ENCODE results near the gene FLACC1. TPM values are rescaled to one million over a fixed set of nuclear protein-coding genes. Genes with fewer than 3 reads are reported as not detected.

The FLACC1 gene
- total RNA-seq, 2 donors from 2014 or later, result 0.27 to 0.97 TPM

- Histone ChIP-seq H3K27ac (peak within 1 kb of the TSS in 1 of 2 donors; percentile 3), H3K36me3 (no peaks in the 10 kb centered on the region), H3K27me3 (replicated peaks; ENCODE audit: insufficient read depth) (no peaks in the 10 kb centered on the region), H3K9me3 (no peaks in the 10 kb centered on the region), H3K4me1 (replicated peaks) (no peaks in the 10 kb centered on the region), H3K4me3 (no peak within 1 kb of the TSS)
- WGBS, result 79% methylated on average over 10 of the region's 10 CpGs
- intact Hi-C loops (cut with DNase I), result no loop called here
- DNase-seq (ENCODE audit: low spot score), result no peak
- TF ChIP-seq POLR2A (IDR thresholded peaks at IDR 0.05) (no peak), POLR2AphosphoS5 (IDR thresholded peaks at IDR 0.05) (no peak)
Observed at GRCh38 chr2:201260302-201260800, 96.8 kb downstream of the FLACC1 start, which contains the start of gene CASP8. Gene CASP8 (plus strand): TSS chr2:201260536. CDS start chr2:201266487, 5,951 bp downstream.

DNA sequence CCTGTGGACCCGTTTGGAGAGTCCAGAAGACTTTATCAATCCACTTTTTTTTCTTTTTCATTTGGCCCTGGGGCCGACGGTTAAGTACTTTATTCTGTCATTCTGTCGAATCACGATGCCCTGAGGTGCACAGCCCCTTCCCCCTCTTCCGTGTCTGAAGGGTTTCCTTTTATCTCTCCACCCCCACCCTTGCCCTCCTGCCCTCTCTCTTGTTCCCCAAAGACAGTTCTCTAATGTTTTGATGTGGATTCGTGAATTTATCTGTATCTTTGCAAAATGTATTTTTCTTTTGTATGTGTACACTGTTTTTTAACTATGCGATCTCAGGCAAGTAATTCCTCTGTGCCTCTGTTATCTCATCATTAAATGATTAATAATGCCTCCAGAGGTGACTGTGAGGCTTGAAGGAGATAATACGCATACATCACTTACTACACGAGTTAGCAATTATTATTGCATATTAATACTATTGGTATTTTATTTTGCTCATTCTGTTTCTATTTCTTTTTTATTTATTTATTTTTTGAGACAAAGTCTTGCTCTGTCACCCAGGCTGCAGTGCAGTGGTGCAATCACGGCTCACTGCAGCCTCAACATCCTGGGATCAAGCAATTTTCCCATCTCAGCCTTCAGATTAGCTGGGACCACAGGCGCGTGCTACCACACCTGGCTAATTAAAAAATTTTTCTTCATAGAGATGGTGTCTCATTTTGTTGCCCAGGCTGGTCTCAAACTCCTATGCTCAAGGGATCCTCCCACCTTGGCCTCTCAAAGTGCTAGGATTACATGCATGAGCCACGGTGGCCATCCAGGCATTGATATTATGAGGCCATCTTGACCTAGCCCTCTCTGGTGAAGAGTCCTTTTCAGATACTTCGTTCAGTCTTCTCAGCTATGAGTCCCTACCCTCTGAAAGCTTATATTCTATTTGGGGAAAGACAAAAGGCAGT is 98.2 kb downstream of the FLACC1 start:
- Histone ChIP-seq H3K9me3 (no peaks in the 10 kb centered on the region), H3K4me1 (replicated peaks) (no peaks in the 10 kb centered on the region), H3K36me3 (no peaks in the 10 kb centered on the region), H3K4me3 (peak overlapping the region; percentile 38 to 40), H3K27me3 (replicated peaks; ENCODE audit: insufficient read depth) (no peaks in the 10 kb centered on the region), H3K27ac (peak overlapping the region; percentile 80 to 83)
- DNase-seq (ENCODE audit: low spot score), result no peak
- WGBS, result 34% methylated on average over 15 of the region's 15 CpGs
- intact Hi-C loops (cut with DNase I), result no loop called here
- TF ChIP-seq POLR2AphosphoS5 (IDR thresholded peaks at IDR 0.05) (no peak), POLR2A (IDR thresholded peaks at IDR 0.05) (no peak)
- TF ChIP-seq, protein P1, sequence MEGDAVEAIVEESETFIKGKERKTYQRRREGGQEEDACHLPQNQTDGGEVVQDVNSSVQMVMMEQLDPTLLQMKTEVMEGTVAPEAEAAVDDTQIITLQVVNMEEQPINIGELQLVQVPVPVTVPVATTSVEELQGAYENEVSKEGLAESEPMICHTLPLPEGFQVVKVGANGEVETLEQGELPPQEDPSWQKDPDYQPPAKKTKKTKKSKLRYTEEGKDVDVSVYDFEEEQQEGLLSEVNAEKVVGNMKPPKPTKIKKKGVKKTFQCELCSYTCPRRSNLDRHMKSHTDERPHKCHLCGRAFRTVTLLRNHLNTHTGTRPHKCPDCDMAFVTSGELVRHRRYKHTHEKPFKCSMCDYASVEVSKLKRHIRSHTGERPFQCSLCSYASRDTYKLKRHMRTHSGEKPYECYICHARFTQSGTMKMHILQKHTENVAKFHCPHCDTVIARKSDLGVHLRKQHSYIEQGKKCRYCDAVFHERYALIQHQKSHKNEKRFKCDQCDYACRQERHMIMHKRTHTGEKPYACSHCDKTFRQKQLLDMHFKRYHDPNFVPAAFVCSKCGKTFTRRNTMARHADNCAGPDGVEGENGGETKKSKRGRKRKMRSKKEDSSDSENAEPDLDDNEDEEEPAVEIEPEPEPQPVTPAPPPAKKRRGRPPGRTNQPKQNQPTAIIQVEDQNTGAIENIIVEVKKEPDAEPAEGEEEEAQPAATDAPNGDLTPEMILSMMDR (IDR thresholded peaks at IDR 0.05), result no peak

GRCh38 chr2:201257956-201258665 is 99.0 kb downstream of the FLACC1 start:
- 0% methylated on average over 10 of the region's 10 CpGs for WGBS
- TF ChIP-seq POLR2AphosphoS5 (IDR thresholded peaks at IDR 0.05), result peak; percentile 51
- TF ChIP-seq, protein P1 (IDR thresholded peaks at IDR 0.05), result peak in 1 of 4 experiments; percentile 23
- peak; percentile 38 for TF ChIP-seq POLR2A (IDR thresholded peaks at IDR 0.05)
- Histone ChIP-seq H3K27me3 (replicated peaks; ENCODE audit: insufficient read depth) (no peaks in the 10 kb centered on the region), H3K27ac (peak overlapping the region; percentile 80 to 83), H3K36me3 (no peaks in the 10 kb centered on the region), H3K4me1 (replicated peaks) (no peaks in the 10 kb centered on the region), H3K9me3 (no peaks in the 10 kb centered on the region), H3K4me3 (peak overlapping the region; percentile 38 to 40)
- peak; percentile 78 for DNase-seq (ENCODE audit: low spot score)
- intact Hi-C loops (cut with DNase I), result no loop called here

DNA sequence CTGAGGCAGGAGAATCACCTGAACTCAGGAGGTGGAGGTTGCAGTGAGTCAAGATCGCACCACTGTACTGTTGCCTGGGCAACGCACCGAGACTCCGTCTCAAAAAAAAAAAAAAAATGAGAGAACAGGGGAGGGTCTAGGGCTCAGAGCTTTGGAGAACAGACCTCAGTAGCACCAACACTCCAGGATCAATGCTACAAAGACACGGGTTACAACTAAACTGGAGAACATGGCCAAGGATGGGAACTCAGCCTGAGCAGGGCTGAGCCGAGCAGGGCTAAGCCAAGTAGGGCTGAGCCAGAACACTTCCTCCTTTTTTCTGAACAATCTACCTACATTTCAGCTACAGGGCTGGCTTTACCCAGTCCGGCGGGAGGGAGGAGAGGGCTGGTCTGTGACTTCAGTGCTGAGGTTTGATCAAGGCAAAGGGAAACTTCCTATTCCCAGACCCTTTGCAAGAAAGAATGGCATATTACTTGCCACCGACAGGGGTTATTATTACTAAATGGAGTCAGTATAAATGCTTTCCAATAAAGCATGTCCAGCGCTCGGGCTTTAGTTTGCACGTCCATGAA is 99.7 kb downstream of the FLACC1 start:
- Histone ChIP-seq H3K4me3 (peak overlapping the region; percentile 38 to 40), H3K4me1 (replicated peaks) (no peaks in the 10 kb centered on the region), H3K36me3 (no peaks in the 10 kb centered on the region), H3K27ac (peak overlapping the region; percentile 80 to 83), H3K27me3 (replicated peaks; ENCODE audit: insufficient read depth) (no peaks in the 10 kb centered on the region), H3K9me3 (no peaks in the 10 kb centered on the region)
- 17% methylated on average over 12 of the region's 12 CpGs for WGBS
- no peak for TF ChIP-seq POLR2A (IDR thresholded peaks at IDR 0.05)
- no peak for TF ChIP-seq POLR2AphosphoS5 (IDR thresholded peaks at IDR 0.05)
- TF ChIP-seq, protein P1 (IDR thresholded peaks at IDR 0.05), result peak in 1 of 4 experiments; percentile 28
- DNase-seq (ENCODE audit: low spot score), result no peak
- intact Hi-C loops (cut with DNase I), result no loop called here

- intact Hi-C loops (cut with DNase I), result no loop called here
- no peak overlapping the region for H3K4me3 ChIP-seq
- no peak for DNase-seq (ENCODE audit: low spot score)
- WGBS, result 94% methylated on average over 3 of the region's 3 CpGs
- TF ChIP-seq, protein P1 (IDR thresholded peaks at IDR 0.05), result no peak
- TF ChIP-seq POLR2A (IDR thresholded peaks at IDR 0.05) (no peak), POLR2AphosphoS5 (IDR thresholded peaks at IDR 0.05) (no peak)
- H3K27ac ChIP-seq, result no peak overlapping the region
- H3K36me3 ChIP-seq, result no peaks in the 10 kb centered on the region
- H3K4me1 ChIP-seq (replicated peaks), result no peaks in the 10 kb centered on the region
- no peaks in the 10 kb centered on the region for H3K9me3 ChIP-seq
- H3K27me3 ChIP-seq (replicated peaks; ENCODE audit: insufficient read depth), result no peaks in the 10 kb centered on the region
Observed at GRCh38 chr2:201256082-201256481, 101.1 kb downstream of the FLACC1 start.
